Measurements from ENCODE around the gene PRKAR1B.

Gene PRKAR1B

DNA sequence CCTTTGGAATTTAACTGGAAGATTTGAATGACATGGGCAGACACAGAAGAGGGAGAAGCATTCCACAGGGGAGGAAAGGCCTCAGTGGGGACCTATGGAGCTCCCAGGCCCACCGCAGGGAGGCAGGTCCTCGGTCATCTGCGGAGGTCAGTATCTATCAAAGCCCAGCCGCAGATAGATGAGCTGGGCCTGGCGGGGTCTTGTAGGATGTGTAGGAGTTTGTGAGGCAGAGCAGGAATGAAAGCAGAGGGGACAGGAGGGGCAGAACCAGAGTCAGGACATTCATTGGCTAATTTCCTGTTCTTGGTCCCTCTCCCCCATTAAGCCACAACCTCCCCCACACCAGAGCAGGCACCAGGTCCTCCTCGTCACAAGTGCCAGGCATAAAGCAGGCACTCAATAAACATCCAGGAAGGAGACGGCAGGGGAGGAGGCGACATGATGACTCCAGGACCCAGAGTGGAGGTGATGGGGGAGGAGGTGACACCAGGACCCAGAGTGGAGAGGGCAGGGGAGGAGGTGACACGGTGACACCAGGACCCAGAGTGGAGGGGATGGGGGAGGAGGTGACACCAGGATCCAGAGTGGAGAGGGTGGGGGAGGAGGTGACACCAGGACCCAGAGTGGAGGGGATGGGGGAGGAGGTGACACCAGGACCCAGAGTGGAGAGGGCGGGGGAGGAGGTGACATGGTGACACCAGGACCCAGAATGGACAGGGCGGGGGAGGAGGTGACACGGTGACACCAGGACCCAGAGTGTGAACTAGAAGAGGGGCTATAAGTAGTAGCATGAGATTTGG, 123.7 kb downstream of the PRKAR1B start:
- peak; percentile 48 to 60 for DNase-seq (ENCODE audit: low read depth in 2 of 2)

DNA sequence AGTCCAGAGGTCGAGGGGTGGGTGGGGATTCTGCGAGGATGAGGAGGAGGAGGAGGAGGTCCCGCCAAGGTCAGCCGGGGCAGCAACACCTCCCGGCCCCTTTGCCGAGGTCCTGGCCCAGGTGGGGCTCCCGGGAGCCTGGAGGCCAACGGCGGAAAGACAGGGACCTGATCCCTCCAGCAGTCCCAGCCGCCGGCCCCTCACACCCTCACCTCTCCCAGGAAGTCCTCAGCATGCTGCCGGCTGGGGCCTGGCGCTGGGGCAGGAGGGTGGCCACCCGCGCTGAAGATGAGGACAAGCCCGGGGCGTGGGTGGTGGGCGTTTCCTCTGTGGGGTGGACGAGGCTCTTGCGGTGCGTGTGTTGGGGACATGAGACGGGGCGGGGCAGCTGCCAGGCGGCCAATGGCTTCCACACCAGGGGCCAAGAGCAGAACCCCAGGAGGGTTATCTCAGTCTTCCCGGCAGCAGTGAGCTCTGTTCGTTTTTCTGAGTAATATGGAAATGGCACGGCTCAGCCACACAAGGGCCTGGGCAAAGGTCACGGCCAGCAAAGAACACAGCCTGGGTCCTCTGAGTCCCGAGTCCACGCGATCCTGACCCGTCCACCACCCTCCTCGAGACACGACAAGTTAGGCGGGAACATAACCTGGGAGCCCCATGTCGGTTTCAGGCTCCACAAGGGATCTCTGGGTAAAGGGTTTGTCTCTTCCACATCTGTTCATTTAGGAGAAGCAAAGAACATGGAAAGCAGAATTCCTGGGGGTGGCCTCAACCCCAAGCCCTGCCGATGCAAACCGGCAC, 124.5 kb downstream of the PRKAR1B start:
- peak; percentile 51 to 71 for DNase-seq (ENCODE audit: low read depth in 2 of 2)

DNA sequence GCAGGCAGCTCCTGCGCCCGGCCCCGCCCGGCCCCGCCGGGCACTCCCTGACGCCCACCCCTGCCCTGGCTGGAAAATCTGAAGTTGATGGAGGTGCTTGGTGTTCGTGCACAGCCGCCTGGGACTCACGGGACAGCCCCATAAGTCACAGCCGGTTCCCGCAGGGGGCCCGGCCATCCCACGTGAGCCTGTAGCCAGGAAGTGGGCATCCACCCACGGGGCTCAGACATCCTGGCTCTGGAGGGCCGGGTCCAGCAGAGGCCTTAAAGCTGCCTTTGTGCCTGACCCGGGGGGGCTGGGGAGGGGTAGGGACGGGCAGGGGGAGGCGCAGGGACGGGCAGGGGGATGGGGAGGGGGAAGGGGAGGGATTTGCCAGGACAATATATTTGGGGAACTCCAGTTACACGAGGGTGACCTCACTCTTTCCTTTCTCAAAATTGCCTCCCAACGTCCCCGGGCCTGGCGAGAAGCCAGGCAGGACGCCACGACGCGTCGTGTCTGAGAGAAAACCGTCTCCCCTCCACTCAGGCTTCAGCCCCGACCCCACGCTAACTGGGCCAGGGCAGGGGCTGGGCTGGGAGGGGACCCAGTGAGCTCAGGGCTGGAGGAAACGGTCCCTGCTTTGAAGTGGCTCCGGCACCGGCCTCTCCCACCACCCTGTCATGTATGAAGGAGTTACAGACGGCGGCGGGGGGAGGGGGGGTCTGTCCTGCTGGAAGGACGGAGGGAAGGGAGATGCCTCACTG, 125.3 kb downstream of the PRKAR1B start:
- peak; percentile 90 to 91 for DNase-seq (ENCODE audit: low read depth in 2 of 2)

DNA sequence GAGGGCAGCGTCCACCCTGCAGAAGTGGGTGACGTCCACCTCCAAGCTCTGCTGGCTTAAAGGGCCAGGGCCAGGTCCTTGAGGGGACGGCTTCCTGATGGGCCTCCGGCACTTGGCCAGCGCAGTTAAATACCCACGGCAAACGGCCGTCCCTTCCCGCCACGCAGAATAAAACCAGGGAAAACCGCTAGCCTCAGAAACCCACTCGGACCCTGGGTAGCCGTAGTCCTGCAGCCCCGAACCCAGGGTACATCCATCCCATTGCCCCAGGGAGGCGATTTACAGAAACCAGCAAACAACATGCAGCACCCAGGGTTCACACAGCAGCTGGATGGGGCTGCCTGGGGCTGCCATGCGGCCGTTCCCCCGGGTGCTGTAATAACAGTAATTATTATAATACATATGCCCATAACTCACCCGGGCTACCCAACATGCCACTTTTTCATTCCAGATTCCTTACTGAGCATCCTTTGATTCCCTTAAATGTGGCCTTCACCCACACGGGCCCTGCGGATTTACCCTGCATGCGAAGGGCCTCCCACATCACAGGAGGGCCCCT, 126.0 kb downstream of the PRKAR1B start:
- no peak for DNase-seq (ENCODE audit: low read depth in 2 of 2)

DNA sequence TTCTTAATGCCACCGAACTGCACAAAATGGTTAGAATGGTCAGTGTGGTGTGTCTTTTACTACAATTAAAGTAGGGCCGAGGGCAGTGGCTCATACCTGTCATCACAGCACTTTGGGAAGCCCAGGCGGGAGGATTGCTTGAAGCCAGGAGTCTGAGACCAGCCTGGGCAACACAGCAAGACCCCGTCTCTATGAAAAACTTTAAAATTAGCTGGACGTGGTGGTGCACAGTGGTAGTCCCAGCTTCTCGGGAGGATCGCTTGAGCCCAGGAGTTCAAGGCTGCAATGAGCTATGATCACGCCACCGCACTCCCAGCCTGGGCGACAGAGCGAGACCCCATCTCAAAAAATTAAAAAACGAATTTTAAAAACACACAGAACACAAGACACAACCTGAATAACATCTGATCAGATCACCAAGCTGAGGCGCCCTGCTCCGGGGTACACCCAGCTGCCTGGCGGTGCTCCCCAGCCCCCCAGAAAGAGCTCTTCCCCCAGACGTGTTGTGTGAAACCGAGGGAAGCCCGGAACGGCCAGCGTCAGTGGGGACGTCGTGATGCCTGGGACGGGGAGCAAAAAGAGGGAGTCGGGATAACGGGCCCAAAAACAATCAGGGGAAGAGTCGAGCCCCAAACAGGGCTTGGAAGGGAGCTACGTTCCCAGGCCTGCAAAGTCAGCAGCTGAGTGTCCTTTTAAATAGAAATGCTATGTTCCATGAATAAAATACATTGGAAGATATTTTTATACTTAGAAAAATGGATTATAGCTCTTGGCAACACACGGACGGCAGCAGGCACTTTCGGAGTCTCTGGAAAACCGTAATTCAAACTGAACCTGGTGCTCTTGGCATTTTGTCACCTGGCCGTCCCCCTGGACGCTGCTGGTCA, 126.7 kb downstream of the PRKAR1B start:
- DNase-seq (ENCODE audit: low read depth in 2 of 2) = no peak

DNA sequence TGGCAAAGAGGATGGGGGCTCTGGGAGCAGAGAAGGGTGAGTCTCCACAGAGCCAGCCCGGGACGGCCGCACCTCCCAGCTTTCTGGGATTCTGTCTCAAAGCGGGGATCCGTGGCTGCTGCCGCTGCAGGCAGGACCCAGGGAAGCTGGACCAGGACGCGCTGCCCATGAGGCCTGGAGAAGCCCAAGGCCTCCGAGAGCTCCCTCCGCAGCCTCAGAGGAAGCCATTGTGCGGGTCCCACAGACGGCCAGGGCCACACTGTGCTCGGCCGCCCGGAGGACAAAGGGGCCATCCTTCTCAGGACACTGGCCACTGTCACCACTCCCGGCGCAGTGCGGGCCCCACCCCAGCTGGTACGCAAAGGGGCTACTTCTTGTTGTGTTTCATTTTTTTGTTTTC, 128.2 kb downstream of the PRKAR1B start:
- no peak for DNase-seq (ENCODE audit: low read depth in 2 of 2)

DNA sequence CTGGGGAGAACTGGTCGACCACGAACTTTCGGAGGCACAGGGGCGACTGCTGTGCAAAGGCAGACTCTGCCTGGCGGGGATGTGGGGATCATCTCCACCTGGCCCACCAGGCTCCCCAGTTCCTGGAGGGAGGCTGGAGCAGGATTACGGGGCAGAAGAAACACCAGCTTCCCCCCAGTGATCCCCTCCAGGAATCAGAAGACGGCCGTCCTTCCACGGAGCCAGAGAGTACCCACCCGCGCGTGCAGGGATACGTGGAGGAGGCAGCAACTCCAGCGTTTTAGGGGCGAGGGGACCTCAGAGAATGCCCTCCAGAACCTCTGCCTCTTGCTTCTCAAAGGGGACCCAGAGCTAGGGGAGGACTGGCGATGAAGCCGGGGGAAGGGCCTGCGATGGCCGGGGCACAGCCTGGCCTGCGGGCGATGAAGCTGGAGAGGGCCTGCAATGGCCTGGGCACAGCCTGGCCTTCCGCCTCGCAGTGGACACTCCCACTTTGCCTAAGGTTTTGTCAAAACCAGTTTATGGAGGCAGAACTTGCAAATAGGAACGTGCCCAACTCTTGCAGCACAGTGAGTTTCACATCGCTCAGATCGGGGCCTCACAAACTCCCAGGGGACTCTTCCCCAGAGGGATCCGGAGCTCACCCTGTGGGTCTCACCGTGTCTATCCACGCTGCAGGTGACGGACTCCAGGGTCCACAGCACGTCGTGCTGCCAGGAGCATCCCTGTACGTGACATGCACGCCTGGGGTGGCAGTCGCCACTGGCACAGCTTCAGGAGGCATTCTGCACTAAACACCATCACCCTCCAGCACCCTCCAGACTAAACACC, 129.5 kb downstream of the PRKAR1B start:
- no peak for DNase-seq (ENCODE audit: low read depth in 2 of 2)

DNA sequence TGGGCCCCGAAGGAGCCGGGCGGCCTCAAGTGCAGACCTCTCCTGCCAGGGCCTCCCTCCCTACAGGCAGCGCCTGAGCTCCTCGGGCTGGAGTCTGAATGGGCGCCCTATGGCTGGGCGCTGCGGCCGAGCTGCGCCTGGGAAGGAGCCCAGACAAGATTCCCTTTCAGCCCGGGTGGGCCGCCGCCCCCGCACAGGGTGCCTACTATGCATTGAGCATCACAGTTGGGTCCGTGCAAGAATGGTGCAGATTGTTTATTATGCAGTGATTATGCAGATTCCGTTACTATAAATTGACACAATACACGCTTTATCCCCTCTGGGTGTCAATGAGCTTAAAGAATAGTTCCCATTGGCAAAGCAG, 130.3 kb downstream of the PRKAR1B start:
- DNase-seq (ENCODE audit: low read depth in 2 of 2) = no peak

DNA sequence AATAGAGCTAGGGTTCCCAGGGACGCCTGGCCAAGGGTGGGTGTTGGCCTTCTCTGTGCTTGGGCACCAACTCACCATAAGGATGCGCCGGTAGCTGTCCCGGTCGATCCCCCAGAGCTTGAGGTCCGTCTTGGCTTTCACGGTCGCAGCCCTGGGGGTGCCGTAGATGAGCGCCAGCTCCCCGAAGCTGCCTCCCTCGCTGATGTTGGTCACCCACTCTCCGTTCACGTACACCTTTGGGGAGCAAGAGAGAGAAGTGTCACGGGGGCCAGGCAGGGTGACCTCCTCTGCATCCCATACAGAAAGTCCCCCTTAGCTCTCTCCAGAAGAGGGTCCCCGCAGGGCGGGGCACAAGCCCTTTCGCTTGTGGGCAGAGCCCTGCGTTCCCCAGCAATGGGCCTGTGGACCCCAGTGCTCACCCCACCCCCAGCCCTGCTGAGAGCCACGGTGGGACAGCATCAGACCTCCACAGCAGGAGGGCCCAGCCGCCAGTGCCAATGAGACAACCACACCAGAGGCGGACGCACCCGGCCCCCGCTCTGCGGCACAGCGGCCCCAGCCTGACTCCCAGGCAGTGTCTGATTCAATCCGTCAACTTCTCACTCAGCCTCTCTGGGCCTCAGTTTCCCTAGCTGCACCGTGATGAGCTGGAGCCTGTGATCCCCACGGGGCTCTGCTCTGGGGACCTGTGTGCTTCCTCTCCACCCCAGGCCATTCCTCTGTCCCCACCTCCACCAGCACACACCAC, 130.8 kb downstream of the PRKAR1B start:
- DNase-seq (ENCODE audit: low read depth in 2 of 2) = no peak

DNA sequence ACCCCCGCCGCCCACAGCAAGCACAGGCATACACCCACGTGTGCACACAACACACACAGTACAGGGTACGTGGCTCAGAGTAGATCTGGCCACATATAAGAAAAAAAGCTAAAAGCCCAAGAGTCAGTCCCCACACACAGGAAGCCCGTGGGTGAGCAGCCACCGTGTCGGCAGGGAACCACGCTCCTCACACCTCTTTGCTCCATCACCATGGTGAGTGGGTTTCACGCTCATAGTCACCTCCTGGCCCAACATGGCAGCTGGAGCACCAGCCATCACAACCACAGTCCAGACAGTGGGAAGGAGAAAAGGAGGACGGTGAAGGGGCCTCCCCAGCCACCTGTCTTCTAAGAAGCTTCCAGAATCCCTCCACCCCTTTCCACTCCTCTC, 131.5 kb downstream of the PRKAR1B start:
- no peak for DNase-seq (ENCODE audit: low read depth in 2 of 2)

DNA sequence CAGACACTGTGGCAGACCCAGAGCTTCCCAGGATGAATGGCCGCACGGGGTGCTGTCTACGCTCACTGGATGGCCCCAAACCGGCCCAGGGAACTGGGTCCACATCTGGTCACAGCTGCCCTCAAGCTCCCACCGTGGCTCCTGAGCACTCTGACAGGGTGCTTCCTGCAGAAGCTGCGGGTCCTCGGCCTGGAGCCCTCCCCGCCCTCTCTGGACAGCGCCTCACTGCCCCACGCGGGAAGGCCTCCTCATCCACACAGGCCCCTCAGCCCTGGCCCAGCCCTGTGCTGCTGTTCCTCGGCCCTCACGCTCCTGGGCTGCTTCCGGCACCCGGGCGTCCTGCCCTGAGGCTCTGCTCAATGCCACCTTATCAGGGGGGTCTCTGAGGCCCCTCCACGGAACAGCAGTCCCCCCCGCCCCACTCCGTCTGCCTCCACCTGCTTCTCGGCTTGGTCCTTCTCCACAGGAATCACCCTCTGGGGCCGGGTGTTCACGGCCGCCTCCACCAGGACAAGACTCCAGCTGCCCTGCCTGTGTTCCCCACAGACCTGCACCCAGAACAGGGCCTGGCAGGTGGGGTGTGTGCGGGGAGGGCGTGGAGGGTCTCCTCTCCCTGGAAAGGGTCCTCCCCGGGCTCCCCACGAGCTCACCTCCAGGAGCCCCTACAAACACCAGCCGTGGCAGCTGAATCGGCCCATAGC, 132.0 kb downstream of the PRKAR1B start:
- DNase-seq (ENCODE audit: low read depth in 2 of 2) = no peak

DNA sequence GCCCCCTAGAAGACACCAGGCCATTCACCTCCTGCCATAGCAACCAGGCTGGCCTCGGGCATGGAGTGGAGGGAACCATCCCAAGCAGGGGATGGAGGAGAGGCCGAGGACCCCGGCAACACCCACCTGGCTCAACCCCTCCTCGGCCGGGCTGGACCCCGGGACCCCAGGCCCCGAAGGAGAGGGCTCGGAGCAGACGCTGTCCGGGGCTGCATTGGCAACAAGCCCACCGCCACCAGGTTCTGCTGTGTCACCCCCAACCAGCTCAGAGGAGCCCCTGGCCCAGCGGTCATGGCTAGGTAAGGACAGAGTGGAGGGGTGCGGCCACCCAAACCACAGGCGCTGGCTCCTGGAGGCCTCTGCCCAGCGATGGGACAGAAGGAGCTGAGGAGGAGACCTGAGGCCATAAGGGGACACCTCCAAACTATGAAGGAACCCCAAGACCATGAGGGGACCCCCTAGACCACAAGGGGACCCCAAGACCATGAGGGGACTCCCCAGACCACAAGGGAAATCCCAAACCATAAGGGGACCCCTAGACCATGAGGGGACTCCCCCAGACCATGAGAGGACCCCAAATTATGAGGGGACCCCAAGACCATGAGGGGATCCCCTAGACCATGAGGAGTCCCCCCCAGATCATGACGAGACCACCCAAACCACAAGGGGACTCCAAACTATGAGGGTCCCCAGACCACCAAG, 132.7 kb downstream of the PRKAR1B start:
- DNase-seq (ENCODE audit: low read depth in 2 of 2) = no peak

DNA sequence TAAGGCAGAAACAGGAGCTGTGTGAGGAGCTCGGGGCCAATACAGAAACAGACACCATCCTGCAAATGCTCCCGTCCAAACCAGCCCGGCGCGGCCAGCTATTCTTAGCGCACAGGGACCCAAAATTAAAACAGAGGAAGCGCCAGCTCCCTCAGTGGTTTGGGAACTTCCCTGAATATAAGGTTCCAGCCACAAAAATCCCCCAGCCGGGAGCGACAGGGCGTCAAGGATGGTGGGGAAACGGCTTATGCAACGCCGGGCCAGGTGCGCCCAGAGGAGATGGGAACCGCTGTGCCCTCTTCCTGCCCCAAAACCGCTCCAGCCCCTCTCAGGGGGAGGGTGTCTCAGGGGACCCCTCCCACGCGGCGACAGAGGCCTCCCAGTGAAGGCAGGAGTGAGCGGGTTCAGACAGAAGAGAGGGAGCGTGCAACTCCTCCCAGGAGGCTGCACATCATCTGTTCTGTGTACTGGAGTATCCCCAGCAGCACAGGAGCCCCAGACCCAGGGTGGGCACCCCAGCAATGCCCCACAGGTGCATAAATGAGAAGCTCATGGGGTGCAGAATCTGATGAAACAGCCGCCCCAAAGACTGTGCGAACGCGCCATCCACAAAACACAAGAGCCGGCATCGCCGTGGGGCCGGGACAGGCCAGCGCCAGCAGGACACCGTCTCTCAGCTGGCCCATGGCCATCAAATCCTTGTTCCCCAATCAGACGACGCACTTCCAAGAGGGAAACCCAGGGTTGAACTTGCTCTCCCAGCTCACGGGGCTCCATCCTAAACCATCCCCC, 133.6 kb downstream of the PRKAR1B start:
- no peak for DNase-seq (ENCODE audit: low read depth in 2 of 2)

DNA sequence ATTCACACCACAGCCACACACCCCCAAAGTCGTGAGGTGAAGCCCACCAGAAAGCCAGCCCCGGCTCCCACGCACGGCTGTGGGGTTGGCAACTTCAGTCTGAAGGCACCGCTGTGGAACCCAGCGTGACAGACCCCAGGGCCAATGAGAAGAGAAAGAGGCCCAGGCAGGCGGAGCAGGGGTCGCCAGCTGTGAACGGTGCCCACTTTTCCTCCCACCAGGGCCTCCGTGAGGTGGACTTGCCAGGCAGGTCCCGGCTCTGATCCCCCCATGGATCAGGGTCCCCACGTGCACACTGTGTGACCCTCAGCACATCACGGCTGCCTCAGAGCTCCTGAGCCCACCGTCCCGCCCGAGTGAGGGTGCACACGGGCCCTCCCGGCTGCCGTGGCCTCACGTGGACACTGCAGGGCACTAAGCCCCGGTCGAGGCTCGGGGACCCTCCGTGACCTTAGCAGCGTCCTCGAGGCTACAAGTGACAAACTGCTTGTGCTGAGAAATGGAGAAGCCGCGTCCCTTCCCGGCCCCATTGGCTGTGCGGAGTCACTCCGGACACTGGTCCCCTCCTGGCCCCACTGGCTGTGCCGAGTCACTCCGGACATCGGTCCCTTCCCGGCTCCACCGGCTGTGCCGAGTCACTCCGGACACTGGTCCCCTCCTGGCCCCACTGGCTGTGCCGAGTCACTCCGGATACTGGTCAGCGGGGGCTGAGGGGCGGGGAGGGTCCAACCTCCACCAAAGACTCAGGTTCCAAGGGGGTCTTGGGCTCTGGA, 135.0 kb downstream of the PRKAR1B start:
- no peak for DNase-seq (ENCODE audit: low read depth in 2 of 2)

DNA sequence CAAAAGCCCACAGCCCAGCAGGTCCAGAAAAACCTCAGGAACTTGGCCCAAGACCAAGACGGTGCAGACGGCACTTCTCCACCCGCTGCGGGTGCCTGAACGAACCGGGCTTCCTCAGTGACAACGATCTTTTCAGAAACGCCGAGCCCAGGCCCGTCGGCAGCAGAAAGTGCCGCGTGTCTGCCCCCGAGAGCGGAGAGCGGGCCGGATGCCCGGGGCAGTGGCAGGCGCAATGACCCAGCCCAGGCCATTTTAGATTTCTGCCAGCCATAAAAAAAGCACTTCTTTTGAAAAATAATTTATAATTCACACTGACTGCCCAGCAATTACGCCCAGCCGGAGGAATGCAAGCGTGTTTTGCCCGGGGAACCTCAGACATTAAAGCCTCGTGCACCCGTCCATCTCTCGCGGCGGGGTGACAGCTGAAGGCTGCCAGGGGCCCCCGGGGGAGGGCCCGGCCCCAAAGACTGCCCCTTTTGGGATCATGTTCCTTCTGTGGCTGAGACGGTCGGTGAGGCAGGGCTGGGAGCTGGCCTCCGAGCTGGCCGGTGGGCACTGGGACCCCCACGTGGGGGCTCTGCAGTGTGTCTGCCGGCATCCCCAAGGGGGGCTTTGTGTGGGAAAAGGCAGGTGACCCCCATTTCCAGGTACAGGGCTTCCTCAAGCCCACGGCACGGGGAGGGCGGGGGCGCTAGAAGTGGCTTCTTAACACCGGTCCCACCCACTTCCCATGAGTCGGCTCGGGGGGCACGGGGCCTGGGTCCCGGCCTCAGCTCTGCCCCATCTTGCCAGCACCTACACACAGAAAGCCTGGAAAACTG, 136.1 kb downstream of the PRKAR1B start:
- no peak for DNase-seq (ENCODE audit: low read depth in 2 of 2)

Data from stimulated activated CD4-positive, alpha-beta T cell treated with anti-CD3 and anti-CD28 coated beads, Interleukin-15, amount 100 ng/mL, for 48 hours (primary cell).